Activated CD4-positive, alpha-beta T cell treated with anti-CD3 and anti-CD28 coated beads, Interleukin-2, amount 50 U/mL, for 4 hours (primary cell): ENCODE data around the gene GALNT4.

Source experiments
- DNase-seq, 2 experiments: peaks; one replicate each; pipeline ENCODE4 v3.0.0-alpha.2; 2020

The GALNT4 gene

DNA sequence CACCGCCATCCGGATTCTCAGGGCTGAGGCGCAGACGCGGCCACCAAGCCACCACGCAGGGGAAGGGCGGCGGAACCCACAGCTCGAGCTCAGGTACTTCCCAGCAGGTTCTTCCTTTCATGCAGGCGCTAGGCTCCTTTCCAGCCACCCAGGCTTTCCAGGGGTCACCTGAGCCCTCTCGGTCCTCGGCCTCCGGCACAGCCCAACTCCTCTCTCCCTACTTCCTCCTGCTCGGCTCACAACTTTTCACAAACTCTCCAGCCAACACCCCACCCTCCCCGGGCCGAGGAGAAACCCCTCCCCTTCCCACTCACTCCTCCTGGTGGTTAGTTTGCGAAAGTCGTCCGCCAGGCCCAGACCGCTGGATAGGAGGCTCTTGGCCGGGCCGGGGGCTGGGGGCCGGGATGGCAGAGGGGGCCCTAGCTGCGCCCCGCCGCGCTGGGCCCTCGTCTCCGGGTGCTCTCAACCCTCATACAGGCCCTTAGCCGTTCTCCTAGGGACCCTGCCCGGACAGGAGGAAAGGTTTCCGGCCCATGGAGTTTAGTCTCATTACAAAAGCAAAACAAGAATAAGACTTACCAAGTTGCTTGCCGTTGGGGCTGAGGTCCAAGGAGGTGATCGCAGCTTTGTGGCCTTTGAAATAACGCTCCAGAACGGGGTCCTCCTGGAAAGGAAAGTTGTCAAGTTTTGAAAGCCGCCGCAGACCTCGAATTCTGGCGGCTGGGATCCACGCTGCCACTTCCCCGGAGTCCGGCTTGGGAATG lies at the start of gene GALNT4:
Gene GALNT4, minus strand, starts transcription at position 256 of the 764 bp plus-strand sequence. Its CDS starts 247 bp downstream, at position 9.
- DNase-seq: peak; percentile 69 to 76

DNA sequence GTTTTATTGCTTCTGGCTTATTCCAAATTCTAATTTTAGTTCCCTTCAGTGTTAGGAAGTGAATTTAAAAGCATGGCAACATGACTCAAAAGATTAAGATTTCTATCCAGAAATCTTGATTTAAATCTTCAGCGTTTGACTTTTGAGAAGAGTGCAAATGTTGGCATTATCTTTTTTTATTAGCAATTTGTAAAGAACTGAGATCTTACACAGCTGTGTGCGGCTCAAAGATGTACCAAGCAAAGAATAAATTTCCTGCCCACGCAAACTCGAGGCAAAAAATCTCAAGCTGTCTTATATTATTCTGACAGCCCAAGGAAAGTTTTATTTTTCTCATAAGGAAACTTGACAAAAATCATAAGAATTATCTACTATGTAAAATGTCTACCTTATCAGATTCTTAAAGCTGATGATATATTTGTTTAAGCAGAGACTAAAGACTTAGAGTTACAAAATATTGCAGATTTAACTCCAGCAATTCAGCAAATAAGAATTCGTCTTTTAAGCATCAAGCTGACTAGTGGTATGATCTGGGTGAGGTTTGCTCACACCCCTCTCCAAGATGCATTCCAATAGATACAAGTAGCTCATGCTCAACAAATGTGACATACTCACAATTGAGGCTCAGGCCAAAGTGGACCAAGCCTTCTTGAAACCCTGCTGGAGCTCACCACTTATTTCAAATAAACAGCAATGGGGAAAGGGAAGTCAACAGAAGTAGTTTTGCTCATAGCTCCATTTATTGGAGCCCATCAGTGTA lies 48.6 kb upstream of the GALNT4 start:
- DNase-seq: no peak

DNA sequence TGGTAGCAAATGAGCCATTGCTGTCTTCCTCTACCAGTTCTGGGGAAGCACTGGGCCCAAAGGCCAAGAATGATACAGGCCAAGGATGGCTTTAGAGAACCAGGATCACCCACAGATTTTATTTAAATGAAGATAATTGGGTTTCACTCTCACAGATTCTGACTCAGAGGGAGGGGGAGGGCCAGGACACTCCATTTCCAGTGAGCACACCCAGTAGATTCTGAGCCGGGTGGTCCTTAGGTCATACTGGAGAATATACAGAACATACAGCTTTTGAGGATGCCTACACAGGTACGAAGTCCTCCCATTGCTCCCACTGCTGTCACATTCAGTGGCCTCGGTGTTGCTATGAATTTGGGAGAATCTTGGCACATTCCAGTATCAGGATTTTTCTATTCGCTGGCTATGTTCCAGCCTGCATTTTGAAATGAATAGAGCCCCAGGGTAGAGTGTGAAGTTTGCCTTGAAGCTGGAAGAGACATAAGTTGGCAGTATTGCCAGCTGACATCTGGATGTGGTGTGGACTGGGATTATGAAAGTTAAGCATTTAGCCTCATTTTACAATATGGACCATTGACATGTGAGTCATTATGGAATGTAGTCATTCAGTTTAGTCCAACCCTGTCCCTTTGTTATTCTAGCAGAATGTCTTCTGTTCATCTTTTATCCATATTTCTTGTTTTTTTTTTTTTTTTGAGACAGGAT lies 47.0 kb upstream of the GALNT4 start:
- DNase-seq: no peak

DNA sequence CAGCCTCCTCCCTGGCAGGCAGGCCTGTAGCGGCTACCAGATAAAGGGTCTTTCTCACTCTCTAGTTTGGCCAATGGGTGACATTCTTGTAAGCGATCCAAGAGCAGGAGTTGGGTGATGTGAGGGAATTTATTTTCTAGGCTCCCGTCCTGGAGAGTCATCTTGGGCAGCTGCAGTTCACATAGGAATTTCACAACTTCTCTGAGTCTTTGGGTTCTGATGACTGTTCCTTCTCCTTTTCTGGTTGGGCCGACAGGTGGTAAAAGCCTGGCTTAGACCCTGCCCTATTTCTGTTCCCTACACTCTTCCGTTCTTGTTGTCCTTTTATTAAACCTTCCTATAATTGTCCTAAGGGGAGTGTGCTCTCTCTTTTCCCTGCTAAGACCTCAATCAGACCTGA lies 43.9 kb upstream of the GALNT4 start:
- DNase-seq: no peak

DNA sequence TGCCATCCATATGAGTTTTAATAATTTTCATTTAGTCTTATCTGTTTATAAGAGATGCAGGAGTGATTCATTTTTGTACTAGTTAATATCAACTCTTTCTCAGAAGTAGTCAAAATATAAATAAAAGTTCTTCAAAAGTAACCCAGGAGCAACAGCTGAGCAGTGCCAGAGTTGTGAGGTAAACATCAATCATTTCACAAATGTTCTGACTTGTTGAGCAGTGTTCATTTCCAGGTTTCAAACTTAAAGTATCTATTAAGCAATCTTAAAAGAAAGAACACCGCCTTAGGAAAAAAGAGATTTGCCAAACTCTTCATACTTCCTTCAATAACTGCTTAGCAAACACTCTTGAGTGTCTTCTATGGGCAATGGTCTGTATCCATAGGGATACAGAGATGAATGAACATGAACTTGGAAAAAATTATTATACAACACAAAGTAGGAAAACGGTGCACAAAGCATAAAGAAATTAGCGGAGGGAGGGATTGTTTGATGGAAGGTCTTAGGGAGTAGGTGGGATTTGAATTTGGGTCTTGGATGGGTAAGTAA lies 43.2 kb upstream of the GALNT4 start:
- no peak for DNase-seq

DNA sequence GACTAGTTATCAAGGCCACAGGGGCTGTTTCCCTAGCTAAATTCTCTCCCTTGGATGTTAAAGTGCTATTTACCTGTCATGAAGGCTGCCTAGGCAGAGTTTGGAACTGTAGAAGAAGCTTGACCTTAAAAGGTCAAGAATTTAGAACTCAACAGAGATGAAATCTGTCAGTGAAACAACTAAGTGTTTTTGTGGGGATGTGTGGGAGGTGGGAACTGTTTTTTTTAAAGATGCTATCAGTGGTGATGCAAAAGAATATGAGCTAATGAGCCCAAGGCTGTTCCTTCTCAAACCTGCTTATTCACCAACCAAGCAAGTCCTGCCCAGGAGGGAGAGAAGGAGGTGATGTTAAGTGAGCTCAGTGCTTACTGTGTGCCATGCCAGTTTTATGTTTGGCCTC lies 42.0 kb upstream of the GALNT4 start:
- no peak for DNase-seq

DNA sequence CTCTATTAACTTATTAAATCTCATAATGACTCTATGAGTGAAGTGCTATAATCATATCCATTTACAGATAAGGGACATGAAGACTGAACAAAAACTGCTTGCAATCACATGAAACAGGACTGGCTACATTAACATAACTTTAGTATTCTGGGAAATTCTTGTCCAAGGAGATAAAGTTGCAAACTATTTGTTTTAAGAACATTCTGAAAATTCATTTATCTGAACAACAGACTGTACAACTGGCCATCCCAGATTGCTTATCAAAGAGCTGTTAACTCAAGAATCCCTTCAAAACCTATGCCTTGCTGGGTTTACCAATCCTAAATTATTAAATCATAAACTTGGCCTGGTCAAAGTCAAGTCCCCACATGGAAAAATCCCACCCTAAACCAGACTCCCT lies 40.4 kb upstream of the GALNT4 start:
- DNase-seq: no peak

DNA sequence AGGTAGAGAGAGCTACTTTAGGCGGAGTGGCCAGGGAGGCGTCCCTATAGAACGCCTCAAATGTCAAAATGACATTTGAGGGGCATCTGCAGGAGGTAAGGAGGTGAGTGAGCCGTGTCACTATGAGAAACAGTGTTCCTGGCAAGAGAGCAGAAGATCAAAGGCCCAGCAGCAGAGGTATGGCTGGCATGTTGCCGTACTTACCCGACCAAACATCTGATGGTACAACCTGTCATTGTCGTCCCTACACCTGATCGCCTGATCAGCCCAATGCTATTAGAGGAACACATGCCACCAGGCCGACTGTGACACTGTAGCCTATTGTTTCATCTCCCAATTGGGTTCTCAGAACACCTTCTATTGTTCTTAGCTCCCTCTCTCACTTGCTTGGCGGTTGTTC lies 35.2 kb upstream of the GALNT4 start:
- no peak for DNase-seq

DNA sequence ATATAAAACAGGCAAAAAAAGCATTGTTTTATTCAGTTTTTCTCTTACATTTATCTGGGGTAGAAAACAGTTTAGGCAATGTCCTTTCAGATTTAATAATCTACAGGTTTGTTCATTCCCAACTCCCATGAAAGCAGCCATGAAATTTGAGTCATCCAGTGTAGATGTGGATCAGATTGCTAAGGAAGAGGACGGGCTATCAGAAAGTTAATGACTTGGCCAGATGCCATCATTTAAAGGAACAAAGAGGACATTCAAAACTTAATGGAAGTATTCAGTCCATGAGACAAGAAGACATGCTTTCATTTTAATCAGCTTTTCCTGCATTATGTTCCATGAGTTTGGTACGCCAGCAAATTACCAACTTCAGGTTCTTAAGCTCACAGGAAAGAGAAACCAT lies 32.4 kb upstream of the GALNT4 start:
- no peak for DNase-seq

DNA sequence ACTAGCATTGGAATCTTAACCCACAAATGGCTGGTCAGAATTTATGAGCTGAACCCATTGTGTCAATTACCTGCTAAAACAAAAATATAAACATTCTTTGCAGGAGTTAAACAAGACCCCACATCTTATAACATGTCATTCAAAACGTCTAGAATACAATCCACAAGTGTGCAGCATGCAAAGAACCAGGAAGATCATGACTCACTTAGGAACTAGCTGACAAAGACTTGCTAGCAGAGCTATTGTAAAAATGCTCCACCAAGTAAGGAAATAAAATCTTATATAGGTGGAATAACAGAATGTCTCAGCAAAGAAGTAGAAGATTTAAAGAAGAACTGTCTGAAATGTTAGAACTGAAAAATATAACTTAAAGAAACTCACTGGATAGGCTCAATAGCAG lies 27.8 kb upstream of the GALNT4 start:
- no peak for DNase-seq

DNA sequence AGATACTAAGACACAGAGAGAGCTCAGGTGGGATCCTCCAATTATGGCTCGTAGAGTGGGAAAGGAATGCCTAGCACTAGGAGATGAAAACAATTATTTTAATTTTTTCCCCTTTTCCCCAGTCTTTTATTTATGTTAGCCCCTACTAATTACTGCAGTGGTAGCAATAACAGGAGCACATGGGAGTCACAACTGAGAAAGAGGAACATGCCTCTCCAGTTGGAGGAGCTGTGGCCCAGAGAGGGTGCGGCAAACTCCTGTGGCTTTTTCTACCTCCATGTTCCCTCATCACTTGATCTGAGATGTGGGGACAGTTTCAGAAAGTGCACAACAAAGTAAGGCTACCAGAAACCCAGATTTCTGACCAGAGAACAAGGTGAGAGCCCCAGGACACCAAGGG lies 27.2 kb upstream of the GALNT4 start:
- no peak for DNase-seq

DNA sequence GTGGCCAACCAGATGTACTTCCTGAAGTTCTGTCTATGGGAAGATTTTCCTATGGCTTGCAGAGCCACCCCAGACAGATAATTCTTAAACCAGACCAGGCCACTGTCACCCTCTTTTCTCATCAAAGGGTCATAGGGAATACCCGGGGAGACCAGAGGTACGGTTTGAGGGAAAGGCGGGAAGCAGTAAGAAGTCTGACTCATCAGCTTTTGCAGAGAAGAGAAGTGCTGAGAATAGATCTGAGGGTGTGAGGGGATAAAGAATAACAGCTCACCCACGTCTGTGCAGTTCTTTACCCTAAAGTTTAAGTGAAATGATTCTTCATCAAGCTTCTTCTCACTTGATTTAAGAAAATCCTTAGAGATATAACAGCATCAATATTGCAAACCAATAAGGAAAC lies 22.5 kb upstream of the GALNT4 start:
- no peak for DNase-seq

DNA sequence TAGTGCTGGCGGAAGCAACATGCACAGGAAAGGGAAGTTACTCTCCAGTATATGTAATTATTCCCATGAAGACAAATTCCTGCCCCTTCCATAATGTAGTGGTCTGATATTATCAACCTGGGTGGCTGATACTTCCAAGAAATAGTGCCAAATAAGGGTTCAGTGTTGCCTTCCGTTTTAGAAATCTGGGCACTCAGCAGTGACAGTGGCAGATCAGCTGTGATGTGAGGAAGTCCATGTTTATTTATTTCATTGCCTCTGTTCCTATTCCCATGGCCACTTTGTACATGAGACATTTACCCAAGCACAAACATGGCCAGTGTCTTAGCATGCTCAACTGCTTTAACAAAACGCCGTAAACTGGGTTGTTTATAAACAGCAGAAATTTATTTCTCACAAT lies 21.6 kb upstream of the GALNT4 start:
- no peak for DNase-seq

DNA sequence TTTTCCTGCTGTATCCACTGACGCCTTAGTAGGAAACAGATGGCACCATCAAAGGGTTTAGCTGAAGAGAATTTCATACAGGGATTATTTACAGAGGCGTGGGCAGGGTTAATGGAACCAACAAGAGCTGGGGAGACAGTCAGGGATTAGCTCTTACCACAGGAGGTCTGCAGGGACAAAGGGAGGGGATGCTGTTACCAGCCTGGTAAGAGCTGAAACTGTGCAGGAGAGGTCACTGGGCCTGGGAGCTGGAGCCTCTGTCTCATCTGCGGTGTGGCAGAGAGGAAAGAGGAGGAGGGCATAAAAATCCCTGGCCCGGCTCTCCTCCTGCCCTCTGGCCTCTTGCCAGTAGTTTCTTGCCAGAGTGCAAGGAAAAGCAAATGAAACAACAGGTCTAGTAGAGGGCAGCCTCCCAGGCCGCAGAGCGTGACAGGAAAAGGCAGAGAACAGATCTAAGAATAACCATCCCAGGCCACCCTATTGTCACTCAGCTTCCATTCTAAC lies 20.1 kb upstream of the GALNT4 start:
- no peak for DNase-seq

DNA sequence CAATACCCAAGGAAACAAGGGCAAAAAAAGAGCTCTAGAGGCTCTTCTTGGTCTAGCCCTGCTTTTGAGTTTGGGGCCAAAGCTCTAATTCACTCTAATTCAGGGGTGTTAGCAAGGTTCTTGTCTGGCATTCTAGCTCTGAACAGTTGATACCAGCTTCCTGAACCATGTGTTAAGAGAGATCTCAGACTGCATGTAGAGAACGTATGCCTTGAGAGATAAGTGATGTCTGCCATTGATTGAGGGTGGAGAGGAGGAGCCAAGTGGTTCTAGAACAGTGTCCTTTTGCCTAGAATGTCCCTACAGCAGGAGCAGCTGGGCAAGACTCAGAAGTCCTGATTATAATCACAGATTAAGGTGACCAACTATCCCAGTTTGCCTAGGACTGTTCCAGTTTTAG lies 19.4 kb upstream of the GALNT4 start:
- no peak for DNase-seq

DNA sequence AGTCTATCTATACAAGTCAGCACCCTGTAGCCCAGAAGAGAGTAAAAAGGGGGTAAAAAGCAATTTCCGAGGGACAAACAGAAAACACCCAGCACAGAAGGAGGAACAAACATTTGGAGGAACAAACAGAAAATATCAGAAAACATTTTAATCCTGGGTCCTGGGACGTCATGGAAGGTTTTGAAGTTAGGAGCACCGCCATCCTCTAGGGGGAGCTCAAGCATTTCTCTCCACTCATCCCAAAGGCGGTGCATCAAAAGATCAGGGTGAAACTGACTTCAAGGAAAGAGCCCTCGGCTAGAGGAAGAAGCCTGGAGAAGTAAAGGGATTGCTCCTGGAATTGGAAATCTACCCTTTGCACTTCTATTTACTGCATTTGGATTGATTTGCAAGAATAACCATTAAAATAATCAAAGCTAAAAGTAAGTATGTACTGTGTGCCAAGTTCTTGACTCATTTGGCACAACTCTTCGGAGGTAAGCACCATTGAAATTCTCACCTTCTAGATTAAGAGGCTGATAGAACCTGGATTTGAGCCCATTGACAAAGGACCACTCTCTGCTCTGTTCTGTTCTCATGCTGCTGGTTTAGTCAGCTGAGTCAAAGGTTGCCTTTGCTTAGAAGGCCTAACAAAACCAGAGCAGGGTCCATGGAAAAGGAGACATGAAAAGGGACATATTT lies 18.5 kb upstream of the GALNT4 start:
- DNase-seq: peak; percentile 56 to 57

DNA sequence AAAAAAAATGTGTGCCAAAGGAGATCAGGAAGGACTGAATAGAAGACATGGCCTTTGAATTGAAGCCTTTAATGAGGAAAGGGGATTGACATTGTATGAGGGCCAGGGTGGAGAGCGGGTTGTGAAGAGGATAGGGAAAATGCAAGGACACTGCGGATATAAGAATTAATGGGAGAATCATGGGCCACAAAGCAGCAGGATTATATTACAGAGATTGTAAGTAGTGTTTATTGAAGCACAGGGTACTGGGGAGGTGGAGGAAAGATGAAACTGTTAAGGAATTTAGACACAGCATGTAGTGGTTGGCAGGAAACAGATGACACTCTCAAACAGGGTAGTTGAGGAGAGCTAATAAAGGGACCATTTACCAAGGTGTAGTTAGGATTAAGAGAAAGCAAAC lies 17.6 kb upstream of the GALNT4 start:
- no peak for DNase-seq

DNA sequence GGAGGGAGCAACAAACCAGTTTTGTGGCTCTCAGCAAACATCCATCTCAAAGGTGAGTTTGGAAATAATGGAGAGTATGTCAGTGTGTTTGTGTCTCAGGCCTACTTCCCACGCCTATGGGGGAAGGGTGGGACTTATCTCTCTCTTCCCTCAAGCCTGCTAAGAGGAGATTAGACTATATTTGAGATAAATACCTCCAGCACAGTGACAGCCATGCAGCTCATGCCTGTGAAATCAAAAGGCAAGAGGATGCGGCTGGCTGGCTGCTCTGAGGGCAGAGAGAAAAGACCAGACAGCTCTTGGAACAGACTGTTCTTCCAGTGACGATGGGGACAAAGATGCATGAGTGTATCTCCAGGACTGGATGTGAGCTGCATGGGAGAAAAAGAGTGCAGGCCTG lies 16.0 kb upstream of the GALNT4 start:
- DNase-seq: no peak

DNA sequence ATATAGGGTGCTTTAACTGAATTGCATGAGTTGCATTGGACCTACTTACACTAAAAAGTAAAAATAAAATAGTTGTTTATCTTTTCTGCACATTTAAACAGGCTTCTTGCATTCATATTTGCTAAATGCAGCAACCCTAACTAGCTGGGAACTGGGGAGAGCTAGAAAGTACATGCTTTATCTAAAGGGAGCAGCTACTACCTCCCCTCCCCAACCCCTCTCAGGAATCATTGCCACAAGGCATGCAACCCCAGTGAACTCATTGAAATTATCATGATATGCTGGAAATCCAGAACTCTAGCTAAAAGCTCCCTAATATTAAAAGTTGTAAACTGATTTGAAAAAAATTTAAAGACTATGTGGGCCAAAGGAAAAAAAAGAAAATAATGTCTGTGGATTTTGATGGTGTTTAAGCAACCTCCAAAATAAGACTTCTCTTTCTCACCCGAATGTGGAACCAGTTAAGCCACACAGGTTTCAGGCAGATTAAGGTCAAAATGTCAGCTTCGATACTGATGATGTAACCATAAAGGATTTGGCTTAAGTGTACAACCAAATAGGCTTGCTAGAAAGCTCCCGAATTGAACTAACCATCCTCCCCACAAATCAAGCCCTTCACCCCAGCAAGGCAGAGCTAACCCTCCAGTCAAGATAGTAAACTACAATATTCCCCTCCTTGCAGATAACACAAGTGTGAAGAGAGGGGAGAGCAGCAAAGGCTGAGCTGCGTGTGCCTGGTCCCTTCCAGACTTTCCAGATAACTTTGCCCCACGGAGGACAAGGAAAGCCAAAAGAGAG lies 15.0 kb upstream of the GALNT4 start:
- DNase-seq: no peak

DNA sequence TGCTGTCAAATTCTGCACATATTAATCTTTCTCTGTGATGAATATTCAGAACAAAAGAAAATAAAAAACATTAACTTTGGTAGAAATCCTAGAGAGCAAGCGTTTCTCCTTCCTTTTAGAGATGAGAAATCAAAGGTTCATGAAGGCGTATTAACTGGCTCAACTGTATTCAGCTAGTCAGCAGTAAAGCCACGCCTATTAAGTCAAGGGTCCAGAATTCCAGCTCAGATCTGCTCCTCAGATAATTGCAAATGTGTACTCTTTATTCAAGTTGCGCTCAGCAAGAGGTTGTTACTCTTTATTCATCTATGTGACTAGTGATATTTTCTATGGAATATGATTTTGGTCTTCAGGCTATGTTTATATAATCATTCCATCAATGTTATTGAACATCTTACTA lies 14.3 kb upstream of the GALNT4 start:
- DNase-seq: no peak

DNA sequence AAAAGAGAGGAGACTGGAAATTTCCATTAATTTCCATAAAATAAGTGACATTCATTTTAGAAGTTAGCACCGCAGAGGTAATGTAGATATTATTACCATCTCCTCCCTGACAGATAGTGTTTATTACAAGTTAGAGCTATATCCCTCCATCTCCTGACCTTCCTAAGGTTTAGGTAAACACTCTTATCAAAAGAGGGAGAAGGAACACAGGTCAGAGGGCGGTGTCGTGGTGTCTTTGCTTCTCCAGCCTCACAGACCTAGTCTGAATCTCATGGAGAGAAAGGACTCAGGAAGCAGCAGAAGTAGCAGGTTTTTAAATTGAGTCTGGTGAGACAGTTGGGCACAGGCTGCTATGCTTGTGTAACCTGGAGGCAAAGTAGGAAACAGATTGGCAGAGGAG lies 12.8 kb upstream of the GALNT4 start:
- no peak for DNase-seq

DNA sequence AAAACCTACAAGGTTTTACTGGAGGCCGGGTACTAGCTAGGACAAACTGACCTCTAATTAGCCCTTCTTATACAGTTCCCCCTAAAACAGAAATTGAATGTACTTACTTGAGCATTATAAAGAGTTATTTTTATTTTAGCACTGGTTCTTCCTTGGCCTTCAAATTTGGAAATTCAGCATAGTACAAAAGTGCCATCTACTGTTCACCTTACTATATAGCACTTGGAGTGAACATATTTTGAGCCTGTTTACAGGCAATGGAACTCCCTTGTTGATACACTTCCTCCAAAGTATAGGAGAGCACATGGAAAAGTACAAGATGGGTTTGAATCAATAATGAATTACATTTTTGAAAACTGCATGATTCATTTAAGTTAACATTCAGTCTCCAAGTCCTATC lies 5.1 kb upstream of the GALNT4 start:
- no peak for DNase-seq
